GM23338 (cell line): Measurements from ENCODE around the gene TBCD. TPM values are rescaled to one million over a fixed set of nuclear protein-coding genes. Genes with fewer than 3 reads are reported as not detected.
"Not testable (repeated sequence)": the region's sequence is repeated elsewhere in the genome, so short reads cannot be mapped to it uniquely, and the experiment has no call there.

ENCODE experiments used
- ATAC-seq: fragments of 200-7000 bp; cut with Tn5 transposase; 3 replicates; pipeline ENCODE4 v1.9.1; 2020
- DNase-seq: peaks from one replicate; pipeline ENCODE4 v3.0.0-alpha.2; 2015; ENCODE audit warnings: low spot score
- H2AFZ ChIP-seq: fragments of 200-600 bp; sonication (generic); 2 replicates; pipeline ENCODE4 v1.8.0; 2016; ENCODE audit warnings: antibody characterized with exemption, mild to moderate bottlenecking, moderate library complexity
- H3F3A ChIP-seq: fragments of 200-600 bp; sonication (generic); replicated peaks from 2 replicates; pipeline ENCODE4 v1.8.0; 2017; ENCODE audit warnings: antibody characterized with exemption, mixed run types, low read depth
- H3K27ac ChIP-seq: fragments of 200-600 bp; sonication (generic); 2 replicates; pipeline ENCODE4 v1.6.1; 2016; ENCODE audit warnings: low read depth
- H3K27me3 ChIP-seq: fragments of 200-600 bp; sonication (generic); 2 replicates; pipeline ENCODE4 v1.8.0; 2016; ENCODE audit warnings: mild to moderate bottlenecking, mixed run types, moderate library complexity; ENCODE audit not compliant: insufficient read depth
- H3K36me3 ChIP-seq: fragments of 200-600 bp; sonication (generic); 2 replicates; pipeline ENCODE4 v1.8.0; 2016; ENCODE audit warnings: mild to moderate bottlenecking; ENCODE audit not compliant: insufficient read depth
- H3K4me1 ChIP-seq: fragments of 200-600 bp; sonication (generic); 2 replicates; pipeline ENCODE4 v1.8.0; 2016; ENCODE audit warnings: mild to moderate bottlenecking, moderate library complexity; ENCODE audit not compliant: insufficient read depth
- H3K4me2 ChIP-seq: fragments of 200-600 bp; sonication (generic); 2 replicates; pipeline ENCODE4 v1.7.1; 2017; ENCODE audit warnings: mixed run types
- H3K4me3 ChIP-seq: fragments of 200-600 bp; sonication (generic); 2 replicates; pipeline ENCODE4 v1.6.1; 2016; ENCODE audit warnings: mixed run types
- H3K79me2 ChIP-seq: fragments of 200-600 bp; sonication (generic); replicated peaks from 2 replicates; pipeline ENCODE4 v1.8.0; 2017; ENCODE audit warnings: mild to moderate bottlenecking; ENCODE audit not compliant: insufficient read depth
- H3K9me2 ChIP-seq: fragments of 200-600 bp; sonication (generic); 2 replicates; pipeline ENCODE4 v1.8.0; 2017; ENCODE audit not compliant: insufficient read depth
- H4K20me1 ChIP-seq: fragments of 200-600 bp; sonication (generic); replicated peaks from 2 replicates; pipeline ENCODE4 v1.8.0; 2017; ENCODE audit warnings: mild to moderate bottlenecking; ENCODE audit not compliant: insufficient read depth
- H3K27ac Mint-ChIP-seq: 2 replicates; pipeline ENCODE4 v1.8.0; 2020; ENCODE audit warnings: inconsistent platforms, mild to moderate bottlenecking, moderate library complexity, mixed read lengths
- H3K27me3 Mint-ChIP-seq: 3 replicates; pipeline ENCODE4 v1.8.0; 2022; ENCODE audit warnings: low read depth, mild to moderate bottlenecking, moderate library complexity, mixed read lengths, inconsistent platforms; ENCODE audit not compliant: insufficient read depth, poor library complexity
- H3K36me3 Mint-ChIP-seq: 3 replicates; pipeline ENCODE4 v1.8.0; 2021; ENCODE audit warnings: low read depth, mild to moderate bottlenecking, inconsistent platforms, moderate library complexity, mixed read lengths
- H3K4me1 Mint-ChIP-seq: 3 replicates; pipeline ENCODE4 v1.8.0; 2020; ENCODE audit warnings: mild to moderate bottlenecking, inconsistent platforms, mixed read lengths
- H3K4me3 Mint-ChIP-seq: 3 replicates; pipeline ENCODE4 v1.8.0; 2021; ENCODE audit warnings: moderate library complexity, mild to moderate bottlenecking, inconsistent platforms, mixed read lengths
- H3K9me3 Mint-ChIP-seq: 3 replicates; pipeline ENCODE4 v1.8.0; 2020; ENCODE audit warnings: moderate library complexity, mild to moderate bottlenecking, inconsistent platforms, mixed read lengths
- EZH2 ChIP-seq: fragments of 200-600 bp; sonication (generic); IDR thresholded peaks from one replicate; pipeline ENCODE4 v1.8.0; 2017; ENCODE audit warnings: antibody characterized with exemption, mild to moderate bottlenecking, low read depth; ENCODE audit not compliant: unreplicated experiment
- JUNB ChIP-seq: IDR thresholded peaks from one replicate; pipeline ENCODE4 v1.6.1; 2016; ENCODE audit warnings: antibody characterized with exemption; ENCODE audit not compliant: unreplicated experiment
- POLR2AphosphoS5 ChIP-seq: IDR thresholded peaks from 2 replicates; pipeline ENCODE4 v1.6.1; 2016; ENCODE audit warnings: antibody characterized with exemption, low read depth
- polyA plus RNA-seq: library from polyadenylated mRNA; unstranded; fragments of >200 nt; fragmentation: Nextera tagmentation; extraction: Ambion mirVana; gene quantifications from 2 replicates; pipeline ENCODE4 v1.2.1, GENCODE V29; 2016
- total RNA-seq: library from RNA; depleted of rRNA; stranded (reverse); fragments of >200 nt; shearing (Covaris generic); gene quantifications from 2 replicates; pipeline ENCODE4 v1.2.3, GENCODE V29; 2014
- TF ChIP-seq, protein P1 (sequence below): IDR thresholded peaks from one replicate; pipeline ENCODE4 v1.6.1; 2018; ENCODE audit warnings: antibody characterized with exemption; ENCODE audit not compliant: unreplicated experiment
- TF ChIP-seq, protein P2 (sequence below): fragments of 250-450 bp; sonication (Bioruptor Pico); IDR thresholded peaks from 2 replicates; pipeline ENCODE4 v1.5.0; 2020; ENCODE audit warnings: mild to moderate bottlenecking, moderate library complexity

TBCD gene
- total and polyA plus RNA-seq, 2 experiments from 2014 or later, result 75.0 to 116 TPM

DNA sequence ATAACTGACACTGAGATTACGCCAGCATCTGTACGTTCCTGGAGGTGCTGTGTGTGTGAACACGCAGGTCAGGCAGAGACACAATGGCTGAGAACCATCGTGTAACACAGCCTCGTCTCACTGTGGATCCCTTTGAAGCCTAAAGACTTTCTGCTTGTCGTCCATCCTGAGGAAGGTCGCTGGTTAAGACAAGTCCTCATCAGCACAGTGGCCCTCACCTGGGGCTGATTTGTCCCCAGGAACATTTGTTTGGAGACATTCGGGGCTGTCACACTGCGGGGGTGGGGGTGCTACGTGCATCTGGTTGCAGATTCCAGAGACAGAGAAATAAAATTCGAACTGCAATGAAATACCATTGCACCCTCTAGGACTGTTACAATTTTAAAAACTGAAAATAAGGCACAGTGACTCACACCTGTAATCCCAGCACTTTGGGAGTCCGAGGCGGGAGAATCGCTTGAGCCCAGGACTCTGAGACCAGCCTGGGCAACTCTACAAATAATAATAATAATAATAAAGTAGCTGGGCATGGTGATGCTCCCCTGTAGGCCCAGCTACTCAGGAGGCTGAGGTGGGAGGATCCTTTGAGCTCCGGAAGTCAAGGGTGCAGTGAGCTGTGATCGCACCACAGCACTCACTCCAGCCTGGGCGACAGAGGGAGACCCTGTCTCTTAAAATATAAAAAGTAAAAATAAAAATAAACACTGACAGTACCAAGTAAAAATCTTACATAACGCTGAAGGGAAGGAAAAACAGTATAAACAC is 215.6 kb downstream of the TBCD start:
- no peaks in the 10 kb centered on the region for H4K20me1 ChIP-seq
- no peak overlapping the region for H3K27ac Mint-ChIP-seq

DNA sequence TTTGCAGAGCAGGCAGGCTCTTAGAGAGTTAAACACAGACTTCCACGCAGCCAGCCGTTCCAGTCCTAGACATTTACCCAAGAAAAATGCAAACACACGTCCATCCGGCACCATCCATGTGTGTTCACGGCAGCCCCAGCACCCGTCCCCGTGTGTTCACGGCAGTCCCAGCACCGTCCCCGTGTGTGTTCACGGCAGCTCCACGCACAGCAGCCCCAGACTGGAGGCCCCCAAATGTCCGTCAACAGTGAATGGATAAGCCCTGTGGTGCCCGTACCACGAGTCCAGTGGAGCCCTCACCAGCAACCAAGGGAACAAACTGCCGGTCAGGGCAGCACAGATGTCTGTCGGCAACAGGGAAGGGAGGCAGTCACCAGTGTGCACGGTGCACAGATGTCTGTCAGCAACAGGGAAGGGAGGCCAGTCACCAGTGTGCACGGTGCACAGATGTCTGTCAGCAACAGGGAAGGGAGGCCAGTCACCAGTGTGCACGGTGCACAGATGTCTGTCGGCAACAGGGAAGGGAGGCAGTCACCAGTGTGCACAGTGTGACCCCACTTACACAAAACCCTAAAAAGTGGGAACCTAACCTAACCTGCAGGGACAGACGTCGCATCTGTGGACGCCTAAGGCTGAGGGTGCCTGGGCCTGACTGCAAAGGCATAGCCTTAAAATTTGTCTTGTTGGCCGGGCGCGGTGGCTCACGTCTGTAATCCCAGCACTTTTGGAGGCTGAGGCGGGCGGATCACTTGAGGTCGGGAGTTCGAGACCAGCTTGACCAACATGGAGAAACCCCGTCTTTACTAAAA is 216.4 kb downstream of the TBCD start:
- not testable (repeated sequence) for H3K79me2 ChIP-seq, H3K4me3 ChIP-seq, H3K27ac ChIP-seq, H2AFZ ChIP-seq, H3K36me3 Mint-ChIP-seq, DNase-seq, H3F3A ChIP-seq, H3K4me3 Mint-ChIP-seq, H3K9me3 Mint-ChIP-seq, H3K4me1 ChIP-seq, H3K36me3 ChIP-seq, H3K27ac Mint-ChIP-seq, ATAC-seq, H3K9me2 ChIP-seq, H3K4me2 ChIP-seq, H4K20me1 ChIP-seq, H3K27me3 ChIP-seq, H3K4me1 Mint-ChIP-seq
- H3K27me3 Mint-ChIP-seq, result peaks cover 15% of the 10 kb centered on the region

More for the DNA sequence above, 215.6 kb downstream of the TBCD start:
- TF ChIP-seq JUNB, result no peak
- TF ChIP-seq, protein P1, sequence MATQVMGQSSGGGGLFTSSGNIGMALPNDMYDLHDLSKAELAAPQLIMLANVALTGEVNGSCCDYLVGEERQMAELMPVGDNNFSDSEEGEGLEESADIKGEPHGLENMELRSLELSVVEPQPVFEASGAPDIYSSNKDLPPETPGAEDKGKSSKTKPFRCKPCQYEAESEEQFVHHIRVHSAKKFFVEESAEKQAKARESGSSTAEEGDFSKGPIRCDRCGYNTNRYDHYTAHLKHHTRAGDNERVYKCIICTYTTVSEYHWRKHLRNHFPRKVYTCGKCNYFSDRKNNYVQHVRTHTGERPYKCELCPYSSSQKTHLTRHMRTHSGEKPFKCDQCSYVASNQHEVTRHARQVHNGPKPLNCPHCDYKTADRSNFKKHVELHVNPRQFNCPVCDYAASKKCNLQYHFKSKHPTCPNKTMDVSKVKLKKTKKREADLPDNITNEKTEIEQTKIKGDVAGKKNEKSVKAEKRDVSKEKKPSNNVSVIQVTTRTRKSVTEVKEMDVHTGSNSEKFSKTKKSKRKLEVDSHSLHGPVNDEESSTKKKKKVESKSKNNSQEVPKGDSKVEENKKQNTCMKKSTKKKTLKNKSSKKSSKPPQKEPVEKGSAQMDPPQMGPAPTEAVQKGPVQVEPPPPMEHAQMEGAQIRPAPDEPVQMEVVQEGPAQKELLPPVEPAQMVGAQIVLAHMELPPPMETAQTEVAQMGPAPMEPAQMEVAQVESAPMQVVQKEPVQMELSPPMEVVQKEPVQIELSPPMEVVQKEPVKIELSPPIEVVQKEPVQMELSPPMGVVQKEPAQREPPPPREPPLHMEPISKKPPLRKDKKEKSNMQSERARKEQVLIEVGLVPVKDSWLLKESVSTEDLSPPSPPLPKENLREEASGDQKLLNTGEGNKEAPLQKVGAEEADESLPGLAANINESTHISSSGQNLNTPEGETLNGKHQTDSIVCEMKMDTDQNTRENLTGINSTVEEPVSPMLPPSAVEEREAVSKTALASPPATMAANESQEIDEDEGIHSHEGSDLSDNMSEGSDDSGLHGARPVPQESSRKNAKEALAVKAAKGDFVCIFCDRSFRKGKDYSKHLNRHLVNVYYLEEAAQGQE, result no peak
- TF ChIP-seq, protein P2, sequence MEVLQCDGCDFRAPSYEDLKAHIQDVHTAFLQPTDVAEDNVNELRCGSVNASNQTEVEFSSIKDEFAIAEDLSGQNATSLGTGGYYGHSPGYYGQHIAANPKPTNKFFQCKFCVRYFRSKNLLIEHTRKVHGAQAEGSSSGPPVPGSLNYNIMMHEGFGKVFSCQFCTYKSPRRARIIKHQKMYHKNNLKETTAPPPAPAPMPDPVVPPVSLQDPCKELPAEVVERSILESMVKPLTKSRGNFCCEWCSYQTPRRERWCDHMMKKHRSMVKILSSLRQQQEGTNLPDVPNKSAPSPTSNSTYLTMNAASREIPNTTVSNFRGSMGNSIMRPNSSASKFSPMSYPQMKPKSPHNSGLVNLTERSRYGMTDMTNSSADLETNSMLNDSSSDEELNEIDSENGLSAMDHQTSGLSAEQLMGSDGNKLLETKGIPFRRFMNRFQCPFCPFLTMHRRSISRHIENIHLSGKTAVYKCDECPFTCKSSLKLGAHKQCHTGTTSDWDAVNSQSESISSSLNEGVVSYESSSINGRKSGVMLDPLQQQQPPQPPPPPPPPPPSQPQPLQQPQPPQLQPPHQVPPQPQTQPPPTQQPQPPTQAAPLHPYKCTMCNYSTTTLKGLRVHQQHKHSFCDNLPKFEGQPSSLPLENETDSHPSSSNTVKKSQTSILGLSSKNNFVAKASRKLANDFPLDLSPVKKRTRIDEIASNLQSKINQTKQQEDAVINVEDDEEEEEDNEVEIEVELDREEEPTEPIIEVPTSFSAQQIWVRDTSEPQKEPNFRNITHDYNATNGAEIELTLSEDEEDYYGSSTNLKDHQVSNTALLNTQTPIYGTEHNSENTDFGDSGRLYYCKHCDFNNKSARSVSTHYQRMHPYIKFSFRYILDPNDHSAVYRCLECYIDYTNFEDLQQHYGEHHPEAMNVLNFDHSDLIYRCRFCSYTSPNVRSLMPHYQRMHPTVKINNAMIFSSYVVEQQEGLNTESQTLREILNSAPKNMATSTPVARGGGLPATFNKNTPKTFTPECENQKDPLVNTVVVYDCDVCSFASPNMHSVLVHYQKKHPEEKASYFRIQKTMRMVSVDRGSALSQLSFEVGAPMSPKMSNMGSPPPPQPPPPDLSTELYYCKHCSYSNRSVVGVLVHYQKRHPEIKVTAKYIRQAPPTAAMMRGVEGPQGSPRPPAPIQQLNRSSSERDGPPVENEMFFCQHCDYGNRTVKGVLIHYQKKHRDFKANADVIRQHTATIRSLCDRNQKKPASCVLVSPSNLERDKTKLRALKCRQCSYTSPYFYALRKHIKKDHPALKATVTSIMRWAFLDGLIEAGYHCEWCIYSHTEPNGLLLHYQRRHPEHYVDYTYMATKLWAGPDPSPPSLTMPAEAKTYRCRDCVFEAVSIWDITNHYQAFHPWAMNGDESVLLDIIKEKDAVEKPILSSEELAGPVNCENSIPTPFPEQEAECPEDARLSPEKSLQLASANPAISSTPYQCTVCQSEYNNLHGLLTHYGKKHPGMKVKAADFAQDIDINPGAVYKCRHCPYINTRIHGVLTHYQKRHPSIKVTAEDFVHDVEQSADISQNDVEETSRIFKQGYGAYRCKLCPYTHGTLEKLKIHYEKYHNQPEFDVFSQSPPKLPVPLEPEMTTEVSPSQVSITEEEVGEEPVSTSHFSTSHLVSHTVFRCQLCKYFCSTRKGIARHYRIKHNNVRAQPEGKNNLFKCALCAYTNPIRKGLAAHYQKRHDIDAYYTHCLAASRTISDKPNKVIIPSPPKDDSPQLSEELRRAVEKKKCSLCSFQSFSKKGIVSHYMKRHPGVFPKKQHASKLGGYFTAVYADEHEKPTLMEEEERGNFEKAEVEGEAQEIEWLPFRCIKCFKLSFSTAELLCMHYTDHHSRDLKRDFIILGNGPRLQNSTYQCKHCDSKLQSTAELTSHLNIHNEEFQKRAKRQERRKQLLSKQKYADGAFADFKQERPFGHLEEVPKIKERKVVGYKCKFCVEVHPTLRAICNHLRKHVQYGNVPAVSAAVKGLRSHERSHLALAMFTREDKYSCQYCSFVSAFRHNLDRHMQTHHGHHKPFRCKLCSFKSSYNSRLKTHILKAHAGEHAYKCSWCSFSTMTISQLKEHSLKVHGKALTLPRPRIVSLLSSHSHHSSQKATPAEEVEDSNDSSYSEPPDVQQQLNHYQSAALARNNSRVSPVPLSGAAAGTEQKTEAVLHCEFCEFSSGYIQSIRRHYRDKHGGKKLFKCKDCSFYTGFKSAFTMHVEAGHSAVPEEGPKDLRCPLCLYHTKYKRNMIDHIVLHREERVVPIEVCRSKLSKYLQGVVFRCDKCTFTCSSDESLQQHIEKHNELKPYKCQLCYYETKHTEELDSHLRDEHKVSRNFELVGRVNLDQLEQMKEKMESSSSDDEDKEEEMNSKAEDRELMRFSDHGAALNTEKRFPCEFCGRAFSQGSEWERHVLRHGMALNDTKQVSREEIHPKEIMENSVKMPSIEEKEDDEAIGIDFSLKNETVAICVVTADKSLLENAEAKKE, result no peak
- no peak for TF ChIP-seq POLR2AphosphoS5
- no peak for TF ChIP-seq EZH2
- ATAC-seq (no peak), DNase-seq (no peak)
- no peaks in the 10 kb centered on the region for H3K36me3 ChIP-seq
- peaks cover 5% of the 10 kb centered on the region; the same call in 2 of the 3 replicates for H3K4me1 Mint-ChIP-seq
- no peak overlapping the region for H3K4me2 ChIP-seq
- no peaks in the 10 kb centered on the region for H3F3A ChIP-seq
- no peak overlapping the region for H2AFZ ChIP-seq
- H3K4me3 ChIP-seq, result no peak overlapping the region
- peaks cover 10% of the 10 kb centered on the region for H3K36me3 Mint-ChIP-seq
- no peaks in the 10 kb centered on the region for H3K79me2 ChIP-seq
- no peak overlapping the region; the same call in 2 of the 3 replicates for H3K4me3 Mint-ChIP-seq
- H3K27me3 Mint-ChIP-seq, result peaks cover 18% of the 10 kb centered on the region
- H3K9me3 Mint-ChIP-seq, result peaks cover 5% of the 10 kb centered on the region
- H3K27me3 ChIP-seq, result no peaks in the 10 kb centered on the region
- H3K4me1 ChIP-seq, result peaks cover 8% of the 10 kb centered on the region; the same call in 1 of the 2 replicates
- H3K9me2 ChIP-seq, result no peaks in the 10 kb centered on the region
- no peak overlapping the region for H3K27ac ChIP-seq
